ENCODE data around the gene KIAA0319L.

GRCh38 chr1:35470977-35471613 lies 86.1 kb downstream of the KIAA0319L start:
- no peak for TF ChIP-seq CTCF (IDR thresholded peaks at IDR 0.05)
- no peak for TF ChIP-seq POLR2A (IDR thresholded peaks at IDR 0.05)
- TF ChIP-seq POLR2AphosphoS5 (IDR thresholded peaks at IDR 0.05) = no peak
- no peak for TF ChIP-seq EP300 (IDR thresholded peaks at IDR 0.05)
